Keratinocyte (primary cell): ENCODE results near the gene FAM13A. TPM values are rescaled to one million over a fixed set of nuclear protein-coding genes. Genes with fewer than 3 reads are reported as not detected.
A peak's percentile ranks its signal among the peaks of the same experiment; 100 is the strongest.

ENCODE experiments used
- DNase-seq: peaks from one replicate; pipeline ENCODE4 v3.0.0-alpha.2; 2011; ENCODE audit warnings: low read depth, missing footprints, low spot score
- FAIRE-seq: peaks from 2 replicates; lab custom pipeline; 2011; peaks lifted over from hg19 to GRCh38; lab: Jason Lieb, UNC
- H2AFZ ChIP-seq: 2 replicates; pipeline ENCODE4 v1.6.0; 2012; ENCODE audit warnings: low read length, control low read depth, inconsistent platforms; ENCODE audit not compliant: control insufficient read depth
- H3K27ac ChIP-seq: 2 replicates; pipeline ENCODE4 v1.5.1; 2011; ENCODE audit warnings: low read length; ENCODE audit not compliant: control insufficient read depth, insufficient read depth
- H3K27me3 ChIP-seq: 3 replicates; pipeline ENCODE4 v1.6.0; 2011; ENCODE audit warnings: low read length; ENCODE audit not compliant: control insufficient read depth, insufficient read depth; ENCODE audit errors: extremely low read depth
- H3K36me3 ChIP-seq, 2 experiments: 2 replicates in 1 of 2; 3 replicates in 1 of 2; pipeline ENCODE4 v1.5.1; 2011; ENCODE audit warnings: low read length in 2 of 2, mild to moderate bottlenecking in 1 of 2; ENCODE audit not compliant: control insufficient read depth in 2 of 2, insufficient read depth in 2 of 2; ENCODE audit errors: extremely low read depth in 1 of 2
- H3K4me1 ChIP-seq: 3 replicates; pipeline ENCODE4 v1.5.1; 2011; ENCODE audit warnings: low read length; ENCODE audit not compliant: control insufficient read depth, insufficient read depth; ENCODE audit errors: extremely low read depth
- H3K4me2 ChIP-seq: 3 replicates; pipeline ENCODE4 v1.6.0; 2011; ENCODE audit warnings: low read depth, low read length; ENCODE audit not compliant: control insufficient read depth, insufficient read depth; ENCODE audit errors: extremely low read depth
- H3K4me3 ChIP-seq, 3 experiments: fragments of 200-600 bp in 1 of 3; sonication (generic) in 1 of 3; 2 replicates in 2 of 3; 3 replicates in 1 of 3; pipeline ENCODE4 v1.5.1; 2011 to 2016; ENCODE audit warnings: low read length in 3 of 3, mild to moderate bottlenecking in 3 of 3, control low read depth in 2 of 3, inconsistent platforms in 1 of 3, low read depth in 1 of 3, mixed read lengths in 1 of 3, mixed run types in 1 of 3, moderate library complexity in 1 of 3; ENCODE audit not compliant: control insufficient read depth in 2 of 3, insufficient read depth in 2 of 3; ENCODE audit errors: extremely low read depth in 1 of 3
- H3K79me2 ChIP-seq: 2 replicates; pipeline ENCODE4 v1.6.0; 2012; ENCODE audit warnings: low read length; ENCODE audit not compliant: control insufficient read depth, insufficient read depth
- H3K9ac ChIP-seq: 3 replicates; pipeline ENCODE4 v1.6.0; 2011; ENCODE audit warnings: low read length; ENCODE audit not compliant: control insufficient read depth, insufficient read depth; ENCODE audit errors: extremely low read depth
- H3K9me1 ChIP-seq: 3 replicates; pipeline ENCODE4 v1.6.0; 2011; ENCODE audit warnings: low read length; ENCODE audit not compliant: control insufficient read depth, insufficient read depth; ENCODE audit errors: extremely low read depth
- H3K9me3 ChIP-seq: 2 replicates; pipeline ENCODE4 v1.5.1; 2012; ENCODE audit warnings: low read depth, low read length; ENCODE audit not compliant: control insufficient read depth
- H4K20me1 ChIP-seq: 3 replicates; pipeline ENCODE4 v1.6.0; 2011; ENCODE audit warnings: low read length; ENCODE audit not compliant: control insufficient read depth, insufficient read depth; ENCODE audit errors: extremely low read depth
- CTCF ChIP-seq, 3 experiments: IDR thresholded peaks in 1 of 3; conservative IDR thresholded peaks in 1 of 3; optimal IDR thresholded peaks in 1 of 3; 2 replicates in 2 of 3; 3 replicates in 1 of 3; pipeline versions ENCODE3 to v1.5.1; 2011; ENCODE audit warnings: low read length in 3 of 3, mild to moderate bottlenecking in 3 of 3, moderate library complexity in 2 of 3, control low read depth in 1 of 3, inconsistent platforms in 1 of 3; ENCODE audit not compliant: insufficient read depth in 2 of 3; ENCODE audit errors: extremely low read depth in 1 of 3
- EZH2 ChIP-seq: IDR thresholded peaks from one replicate; pipeline ENCODE4 v1.6.1; 2012; ENCODE audit warnings: inconsistent platforms, mild to moderate bottlenecking, low read length, moderate library complexity
- dilution Hi-C: fragments of 300-500 bp; cut with MboI; formaldehyde crosslinking; loops from one replicate; pipeline ENCODE4 v1.7.0; 2020; ENCODE audit warnings: low sequenced_read_pairs; ENCODE audit not compliant: extremely low pct_ligation_motif_present
- polyA plus RNA-seq, 5 experiments: library from polyadenylated mRNA; depleted of rRNA in 3 of 5; stranded (reverse) in 3 of 5; stranded (forward) in 1 of 5; unstranded in 1 of 5; fragments of >200 nt; gene quantifications; 1 replicate in 1 of 5; 2 replicates in 3 of 5; 3 replicates in 1 of 5; pipeline versions ENCODE4 v1.2.1 to v1.2.3, GENCODE V29; 2011 to 2012; ENCODE audit warnings: missing spikeins in 2 of 5, low read depth in 1 of 5, low replicate concordance in 1 of 5

Gene FAM13A
- polyA plus RNA-seq, 1 donor (not counting 4 experiments of a cell fraction or from before 2014, with no cell fraction given) = 6.0 TPM

GRCh38 chr4:88866862-88867550 lies 190.0 kb downstream of the FAM13A start:
- peaks cover 23% of the 10 kb centered on the region for H3K4me1 ChIP-seq
- no peaks in the 10 kb centered on the region for H3K9me1 ChIP-seq
- H3K36me3 ChIP-seq = no peaks in the 10 kb centered on the region
- peak overlapping the region in 1 of 3 experiments; percentile 18 for H3K4me3 ChIP-seq
- no peaks in the 10 kb centered on the region for H3K27me3 ChIP-seq
- no peaks in the 10 kb centered on the region for H3K79me2 ChIP-seq
- dilution Hi-C loops = no loop called here
- peak overlapping the region; percentile 84 for H2AFZ ChIP-seq
- H3K4me2 ChIP-seq = peak overlapping the region; percentile 73
- FAIRE-seq (peak; percentile 91), DNase-seq (peak; percentile 19)
- TF ChIP-seq EZH2 (no peak), CTCF (optimal IDR thresholded peaks at IDR 0.05 in 1 of 3, IDR thresholded peaks at IDR 0.05 in 1 of 3, conservative IDR thresholded peaks at IDR 0.05 in 1 of 3; ENCODE audit: extremely low read depth in 1 of 3, insufficient read depth in 2 of 3, low read length in 3 of 3) (no peak)
- no peaks in the 10 kb centered on the region for H3K9me3 ChIP-seq
- H3K27ac ChIP-seq = peak overlapping the region; percentile 92
- H4K20me1 ChIP-seq = no peaks in the 10 kb centered on the region
- peak overlapping the region; percentile 56 for H3K9ac ChIP-seq

- Histone ChIP-seq H3K36me3 (no peaks in the 10 kb centered on the region), H2AFZ (no peak overlapping the region), H3K9me3 (no peaks in the 10 kb centered on the region), H4K20me1 (no peaks in the 10 kb centered on the region), H3K4me1 (peaks cover 23% of the 10 kb centered on the region), H3K9ac (no peak overlapping the region), H3K27ac (peak overlapping the region; percentile 34), H3K4me2 (no peak overlapping the region), H3K9me1 (no peaks in the 10 kb centered on the region), H3K27me3 (no peaks in the 10 kb centered on the region), H3K79me2 (no peaks in the 10 kb centered on the region), H3K4me3 (no peak overlapping the region)
- FAIRE-seq = no peak
- no peak for DNase-seq
- TF ChIP-seq EZH2 (no peak), CTCF (optimal IDR thresholded peaks at IDR 0.05 in 1 of 3, IDR thresholded peaks at IDR 0.05 in 1 of 3, conservative IDR thresholded peaks at IDR 0.05 in 1 of 3; ENCODE audit: extremely low read depth in 1 of 3, insufficient read depth in 2 of 3, low read length in 3 of 3) (no peak)
- dilution Hi-C loops = no loop called here
Measured at GRCh38 chr4:88865466-88865865, 191.5 kb downstream of the FAM13A start.
